ENCODE measurements around the gene HYKK. TPM values are rescaled to one million over a fixed set of nuclear protein-coding genes. Genes with fewer than 3 reads are reported as not detected.

Gene HYKK
- total and polyA plus RNA-seq, 10 donors, result 1.1 to 4.7 (median 2.0) TPM

GRCh38 chr15:78574944-78575343 lies 67.6 kb downstream of the HYKK start:
- intact Hi-C loops (cut with DNase I; ENCODE audit: low total_unique reads), result no loop called here
- no peak for DNase-seq
- TF ChIP-seq POLR2A (IDR thresholded peaks at IDR 0.05), result no peak
- no peak for TF ChIP-seq CTCF (IDR thresholded peaks at IDR 0.05 in 8 of 11, conservative IDR thresholded peaks at IDR 0.05 in 3 of 11)
- TF ChIP-seq POLR2AphosphoS5 (IDR thresholded peaks at IDR 0.05), result no peak
- no peak overlapping the region for H3K4me3 ChIP-seq
- H3K9me3 ChIP-seq, result no peaks in the 10 kb centered on the region
- H3K36me3 ChIP-seq, result no peaks in the 10 kb centered on the region
- H3K4me1 ChIP-seq, result no peaks in the 10 kb centered on the region
- H3K27ac ChIP-seq, result no peak overlapping the region
- 84 to 100% (median 93%) methylated on average over 1 of the region's 1 CpG for WGBS, 5 donors
- peaks cover 0 to 7% (median 0%) of the 10 kb centered on the region in 7 donors for H3K27me3 ChIP-seq (replicated peaks in 1 of 7)

Other genes starting within 250 kb of the HYKK start
- gene DNAJA4, start 243.0 kb upstream of the HYKK start, total RNA-seq, result 10 to 100 TPM; 12.7 to 51.7 (median 18.1) TPM
- gene DNAJA4, start 243.0 kb upstream of the HYKK start, polyA plus RNA-seq, result 10 to 100 TPM in 1 of 3 donors, 1 to 10 TPM in 2; 6.0 to 10.5 (median 7.2) TPM
- 10 to 100 TPM; 33.3 to 60.6 (median 40.5) TPM for gene SKIC8, start 208.0 kb upstream of the HYKK start, total RNA-seq
- gene SKIC8, start 208.0 kb upstream of the HYKK start, polyA plus RNA-seq, result 10 to 100 TPM; 41.2 to 52.3 (median 42.1) TPM
- gene CRABP1, start 167.2 kb upstream of the HYKK start, total RNA-seq, result 100 to 1,000 TPM in 1 of 7 donors, 10 to 100 TPM in 6; 18.7 to 159 (median 30.8) TPM
- gene CRABP1, start 167.2 kb upstream of the HYKK start, polyA plus RNA-seq, result 10 to 100 TPM in 1 of 3 donors, 1 to 10 TPM in 2; 3.5 to 29.1 (median 6.3) TPM
- 10 to 100 TPM; 49.9 to 92.6 (median 71.9) TPM for gene IREB2, start 69.4 kb upstream of the HYKK start, total RNA-seq
- gene IREB2, start 69.4 kb upstream of the HYKK start, polyA plus RNA-seq, result 10 to 100 TPM in 1 of 3 donors, 1 to 10 TPM in 2; 8.6 to 15.0 (median 9.6) TPM
- gene PSMA4, start 32.9 kb downstream of the HYKK start, total RNA-seq, result 100 to 1,000 TPM in 6 of 7 donors, 10 to 100 TPM in 1; 99.0 to 128 (median 110) TPM
- 100 to 1,000 TPM; 176 to 243 (median 207) TPM for gene PSMA4, start 32.9 kb downstream of the HYKK start, polyA plus RNA-seq
- gene CHRNA5, start 57.9 kb downstream of the HYKK start, total RNA-seq, result 1 to 10 TPM in 2 of 7 donors, under 1 TPM in 5; 0.39 to 2.2 (median 0.64) TPM
- under 1 TPM; 0.11 to 0.24 (median 0.19) TPM for gene CHRNA5, start 57.9 kb downstream of the HYKK start, polyA plus RNA-seq
- gene CHRNA3, start 113.4 kb downstream of the HYKK start, total RNA-seq, result under 1 TPM in 5 of 7 donors, not detected in 2; 0.23 to 0.66 (median 0.46) TPM
- 1 to 10 TPM in 1 of 3 donors, under 1 TPM in 2; 0.48 to 1.6 (median 0.74) TPM for gene CHRNA3, start 113.4 kb downstream of the HYKK start, polyA plus RNA-seq
- gene CHRNB4, start 133.6 kb downstream of the HYKK start, total RNA-seq, result 1 to 10 TPM in 1 of 7 donors, under 1 TPM in 6; 0.17 to 1.1 (median 0.28) TPM
- gene CHRNB4, start 133.6 kb downstream of the HYKK start, polyA plus RNA-seq, result under 1 TPM; 0.07 to 0.22 (median 0.12) TPM